GM12874 (cell line): Measurements from ENCODE around the gene SMTNL2.

Experiments used
- TF ChIP-seq, protein P1 (sequence below): IDR thresholded peaks from 2 replicates; pipeline ENCODE4 v1.5.1; 2011; ENCODE audit warnings: low read depth, mild to moderate bottlenecking, control low read depth, low read length, moderate library complexity; ENCODE audit not compliant: insufficient read depth

The SMTNL2 gene

GRCh38 chr17:4631431-4631830, 47.1 kb downstream of the SMTNL2 start:
- TF ChIP-seq, protein P1, sequence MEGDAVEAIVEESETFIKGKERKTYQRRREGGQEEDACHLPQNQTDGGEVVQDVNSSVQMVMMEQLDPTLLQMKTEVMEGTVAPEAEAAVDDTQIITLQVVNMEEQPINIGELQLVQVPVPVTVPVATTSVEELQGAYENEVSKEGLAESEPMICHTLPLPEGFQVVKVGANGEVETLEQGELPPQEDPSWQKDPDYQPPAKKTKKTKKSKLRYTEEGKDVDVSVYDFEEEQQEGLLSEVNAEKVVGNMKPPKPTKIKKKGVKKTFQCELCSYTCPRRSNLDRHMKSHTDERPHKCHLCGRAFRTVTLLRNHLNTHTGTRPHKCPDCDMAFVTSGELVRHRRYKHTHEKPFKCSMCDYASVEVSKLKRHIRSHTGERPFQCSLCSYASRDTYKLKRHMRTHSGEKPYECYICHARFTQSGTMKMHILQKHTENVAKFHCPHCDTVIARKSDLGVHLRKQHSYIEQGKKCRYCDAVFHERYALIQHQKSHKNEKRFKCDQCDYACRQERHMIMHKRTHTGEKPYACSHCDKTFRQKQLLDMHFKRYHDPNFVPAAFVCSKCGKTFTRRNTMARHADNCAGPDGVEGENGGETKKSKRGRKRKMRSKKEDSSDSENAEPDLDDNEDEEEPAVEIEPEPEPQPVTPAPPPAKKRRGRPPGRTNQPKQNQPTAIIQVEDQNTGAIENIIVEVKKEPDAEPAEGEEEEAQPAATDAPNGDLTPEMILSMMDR: no peak

GRCh38 chr17:4631836-4632580, 47.7 kb downstream of the SMTNL2 start:
- TF ChIP-seq, protein P1: no peak

GRCh38 chr17:4632581-4632920, 48.2 kb downstream of the SMTNL2 start:
- TF ChIP-seq, protein P1: no peak

DNA sequence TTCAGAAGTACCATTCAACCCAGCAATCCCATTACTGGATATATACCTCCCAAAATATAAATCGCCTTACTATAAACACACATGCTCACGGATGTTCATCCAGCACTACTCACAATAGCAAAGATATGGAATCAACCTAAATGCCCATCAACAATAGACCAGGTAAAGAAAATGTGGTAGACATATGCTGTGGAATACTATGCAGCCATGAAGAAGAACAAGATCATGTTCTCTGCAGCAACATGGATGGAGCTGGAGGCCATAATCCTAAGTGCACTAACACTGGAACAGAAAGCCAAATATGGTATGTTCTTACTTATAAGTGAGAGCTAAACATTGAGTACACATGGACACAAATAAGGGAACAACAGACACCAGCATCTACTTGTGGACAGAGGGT, 49.3 kb downstream of the SMTNL2 start:
- TF ChIP-seq, protein P1: no peak

GRCh38 chr17:4634976-4635375, 50.6 kb downstream of the SMTNL2 start:
- TF ChIP-seq, protein P1: no peak

DNA sequence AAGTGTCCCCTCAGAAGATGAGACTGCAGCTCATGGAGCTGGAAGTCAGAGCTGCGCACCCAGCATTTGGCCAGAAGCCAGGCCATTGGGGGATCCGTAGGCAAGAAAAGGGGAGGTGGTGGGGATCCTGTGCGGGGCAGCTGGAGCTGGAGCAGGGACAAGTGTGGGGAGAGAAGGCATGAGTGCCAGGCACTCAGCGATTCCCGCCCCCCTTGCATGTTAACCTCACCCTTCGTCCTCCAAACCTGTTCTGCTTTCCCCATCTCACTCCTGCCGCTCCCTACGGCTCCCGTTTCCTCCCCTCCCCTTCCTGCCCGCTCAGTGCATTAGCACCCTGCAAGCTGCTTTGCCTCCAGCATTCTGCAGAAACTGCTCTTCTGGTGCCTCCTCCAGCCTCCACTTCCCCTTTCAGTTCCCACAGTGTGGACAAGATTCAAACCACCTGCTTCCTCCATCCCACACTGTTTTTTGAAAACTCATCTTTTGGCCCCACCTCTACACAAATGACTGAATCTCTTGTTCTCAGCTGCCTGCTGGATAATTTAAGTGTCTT, 51.6 kb downstream of the SMTNL2 start:
- TF ChIP-seq, protein P1: no peak

DNA sequence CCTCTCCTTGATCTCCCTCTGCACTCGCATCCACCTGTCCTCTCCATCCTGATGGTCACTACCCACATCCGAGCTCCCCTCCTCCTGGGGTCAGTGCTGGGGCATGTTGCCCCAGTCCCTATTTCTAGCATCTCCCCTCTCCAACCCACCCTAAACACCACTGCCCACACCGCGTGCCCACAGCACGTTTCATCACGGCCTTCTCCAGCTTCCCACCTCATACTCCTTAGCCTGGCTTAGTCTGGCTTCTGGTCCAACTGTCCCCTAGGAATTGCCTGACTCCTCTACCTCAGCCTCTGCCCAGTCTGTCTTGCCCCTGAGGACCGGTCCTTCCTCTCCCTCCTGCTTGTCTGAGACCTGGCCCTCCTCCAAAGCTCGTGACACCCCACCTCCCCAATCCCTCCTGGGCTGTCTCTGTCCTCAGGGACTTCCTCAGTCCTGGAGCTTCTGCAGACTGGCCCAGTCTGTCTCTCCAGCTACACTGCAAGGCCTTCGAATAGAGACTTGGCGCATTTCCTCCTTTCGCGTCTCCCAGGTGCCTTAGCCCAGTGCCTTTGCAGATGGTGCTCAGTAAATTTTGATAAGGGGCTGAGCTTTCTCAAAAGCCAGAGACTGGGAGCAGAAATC, 52.3 kb downstream of the SMTNL2 start:
- TF ChIP-seq, protein P1: no peak
